ENCODE results near the gene TXN2.
"Not testable (repeated sequence)": the region's sequence is repeated elsewhere in the genome, so short reads cannot be mapped to it uniquely, and the experiment has no call there.

TXN2 gene

DNA sequence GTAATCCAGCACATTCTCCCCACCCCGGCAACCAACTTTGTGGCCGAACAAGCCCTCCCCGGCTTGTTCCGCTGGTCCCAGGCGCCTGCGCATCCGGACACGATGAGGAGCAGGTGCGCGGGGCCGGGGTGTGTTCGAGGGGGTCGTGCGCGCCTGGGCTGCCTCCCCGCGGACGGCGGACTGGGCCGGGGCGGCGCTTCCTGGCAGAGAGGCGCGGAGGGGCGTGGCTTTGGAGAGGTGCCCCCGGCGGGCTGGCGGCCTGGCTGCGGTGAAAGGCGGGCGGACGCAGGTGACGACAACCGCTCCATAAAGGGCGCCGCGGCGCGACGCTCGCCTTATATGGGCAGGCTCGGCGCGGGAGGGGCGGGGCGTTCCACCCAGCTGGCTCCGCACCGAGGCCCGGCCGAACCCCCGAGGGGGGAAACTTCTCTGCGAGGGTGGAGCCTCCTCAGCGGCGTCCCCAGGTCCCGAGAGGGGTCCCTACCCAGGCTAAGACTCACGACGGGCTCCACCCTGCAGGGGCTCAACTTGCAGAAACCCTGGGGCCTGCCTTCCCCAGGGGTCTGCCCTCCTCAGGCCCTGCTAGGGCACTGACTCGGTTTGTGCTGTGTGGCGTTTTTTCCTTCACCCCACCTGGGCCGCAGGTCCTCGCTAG lies 26.4 kb downstream of the TXN2 start:
- peak; percentile 89 for DNase-seq

DNA sequence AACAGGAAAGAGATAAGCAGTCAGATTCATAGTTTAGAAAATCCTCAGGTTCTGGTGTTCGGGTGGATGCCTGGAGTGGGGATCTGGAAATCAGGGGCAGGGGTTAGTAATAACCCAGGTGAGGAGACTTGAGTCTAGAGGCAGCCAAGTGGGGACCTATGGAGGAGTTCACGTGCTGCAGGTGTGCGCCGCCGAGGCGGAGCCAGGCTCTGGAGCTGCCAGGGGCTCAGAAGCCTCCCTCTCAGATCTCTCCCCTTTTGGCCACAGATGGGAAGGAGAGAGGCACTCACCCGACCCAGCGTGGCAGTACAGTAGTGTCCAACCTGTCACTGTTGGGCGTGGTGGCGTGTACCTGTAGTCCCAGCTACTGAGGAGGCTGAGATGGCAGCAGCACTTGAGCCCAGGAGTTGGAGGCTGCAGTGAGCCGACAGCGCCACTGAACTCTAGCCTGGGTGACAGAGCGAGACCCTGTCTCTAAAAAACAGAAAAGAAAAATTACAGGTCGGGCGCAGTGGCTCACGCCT lies 27.5 kb downstream of the TXN2 start:
- DNase-seq, result no peak

DNA sequence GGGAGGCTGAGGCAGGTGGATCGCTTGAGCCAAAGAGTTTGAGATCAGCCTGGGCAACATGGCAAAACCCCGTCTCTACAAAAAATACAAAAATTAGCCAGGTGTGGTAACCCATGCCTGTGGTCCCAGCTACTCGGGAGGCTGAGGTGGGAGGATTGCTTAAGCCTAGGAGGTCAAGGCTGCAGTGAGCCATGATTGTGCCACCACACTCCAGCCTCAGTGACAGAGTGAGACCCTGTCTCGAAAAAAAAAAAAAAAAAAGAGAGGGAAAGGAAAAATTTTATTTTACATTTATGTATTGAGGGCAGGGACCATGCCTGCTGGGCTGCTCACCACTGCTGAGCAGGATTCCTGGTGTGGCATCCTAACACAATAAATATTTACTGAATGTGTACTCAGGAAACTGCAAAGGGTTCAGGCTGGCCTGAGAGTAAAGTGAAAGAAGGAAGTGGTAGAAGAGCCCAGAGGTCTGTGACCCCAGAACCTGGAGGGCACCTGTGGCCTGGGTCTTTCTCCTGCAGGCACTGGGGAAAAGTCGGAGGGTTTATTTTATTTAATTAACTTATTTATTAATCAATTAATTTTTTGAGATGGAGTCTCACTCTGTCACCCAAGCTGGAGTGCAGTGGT lies 28.3 kb downstream of the TXN2 start:
- DNase-seq, result not testable (repeated sequence)

DNA sequence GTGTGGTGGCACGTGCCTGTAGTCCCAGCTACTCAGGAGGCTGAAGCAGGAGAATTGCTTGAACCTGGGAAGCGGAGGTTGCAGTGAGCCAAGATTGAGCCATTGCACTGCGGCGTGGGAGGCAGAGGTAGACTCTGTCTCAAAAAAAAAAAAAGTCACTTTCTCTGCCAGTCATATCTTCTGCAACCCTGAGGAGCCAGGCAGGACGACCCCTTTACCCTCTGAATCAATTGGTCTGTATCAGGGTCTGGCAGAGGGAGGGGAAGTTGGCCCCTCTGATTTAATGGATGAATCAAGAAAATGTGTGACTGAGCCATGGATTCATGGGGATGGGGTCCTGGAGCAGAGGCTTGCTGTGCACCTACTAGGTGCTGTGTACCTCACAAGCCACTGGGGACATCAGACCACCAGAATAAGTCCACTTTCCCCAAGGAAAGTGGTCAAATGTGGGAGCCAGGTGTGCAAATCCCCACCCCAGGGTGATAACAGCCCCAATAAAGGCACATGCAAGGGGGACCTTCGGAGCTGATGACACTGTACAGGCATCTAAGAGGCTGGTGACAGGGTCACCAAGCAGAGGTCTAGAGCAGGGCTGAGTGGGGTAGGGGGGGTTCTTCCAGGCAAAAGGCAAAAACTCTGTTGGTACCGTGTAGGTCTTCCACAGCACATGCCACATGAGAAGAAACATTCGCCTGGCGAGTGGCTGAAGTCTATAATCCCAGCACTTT lies 29.0 kb downstream of the TXN2 start:
- no peak for DNase-seq

DNA sequence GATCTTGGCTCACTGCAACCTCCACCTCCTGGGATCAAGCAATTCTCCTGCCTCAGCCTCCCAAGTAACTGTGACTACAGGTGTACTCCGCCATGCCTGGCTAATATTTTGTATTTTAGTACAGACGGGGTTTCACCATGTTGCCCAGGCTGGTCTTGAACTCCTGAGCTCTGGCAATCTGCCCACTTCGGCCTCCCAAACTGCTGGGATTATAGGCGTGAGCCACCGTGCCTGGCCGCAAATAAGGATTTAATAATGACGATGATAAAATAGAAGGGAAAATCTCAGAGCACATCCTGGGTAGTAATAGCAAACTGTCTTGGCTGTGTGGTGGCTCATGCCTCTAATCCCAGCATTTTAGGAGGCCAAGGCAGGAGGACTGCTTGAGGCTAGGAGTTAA lies 30.5 kb downstream of the TXN2 start:
- not testable (repeated sequence) for DNase-seq

DNA sequence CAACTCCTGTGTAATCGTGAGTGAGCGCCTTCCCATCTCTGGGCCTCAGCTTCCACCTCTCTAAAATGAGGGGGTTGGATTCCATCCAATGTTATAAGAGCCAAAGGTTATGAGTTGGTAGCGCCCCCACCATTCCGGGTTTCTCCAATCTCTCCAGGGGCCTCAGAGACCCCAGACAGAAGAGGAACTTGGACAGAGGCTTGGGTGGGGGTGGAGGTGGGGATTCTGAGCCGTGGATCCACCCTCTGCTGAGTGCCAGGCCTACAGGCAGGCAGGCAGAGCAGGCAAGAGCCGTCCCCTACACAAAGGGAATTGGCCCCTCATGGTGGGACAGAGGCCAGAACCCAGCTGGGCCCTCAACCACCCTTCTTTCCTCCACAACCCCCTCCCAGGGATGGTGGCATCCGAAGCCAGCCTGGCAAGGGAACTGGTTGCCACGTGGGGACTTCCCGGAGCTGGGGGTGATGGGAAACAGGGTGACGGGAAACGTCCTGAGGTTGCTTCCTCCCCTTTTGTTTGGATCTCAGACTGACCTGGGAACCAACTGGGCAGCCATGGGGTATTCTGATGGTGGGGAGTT lies 31.8 kb downstream of the TXN2 start:
- no peak for DNase-seq

DNA sequence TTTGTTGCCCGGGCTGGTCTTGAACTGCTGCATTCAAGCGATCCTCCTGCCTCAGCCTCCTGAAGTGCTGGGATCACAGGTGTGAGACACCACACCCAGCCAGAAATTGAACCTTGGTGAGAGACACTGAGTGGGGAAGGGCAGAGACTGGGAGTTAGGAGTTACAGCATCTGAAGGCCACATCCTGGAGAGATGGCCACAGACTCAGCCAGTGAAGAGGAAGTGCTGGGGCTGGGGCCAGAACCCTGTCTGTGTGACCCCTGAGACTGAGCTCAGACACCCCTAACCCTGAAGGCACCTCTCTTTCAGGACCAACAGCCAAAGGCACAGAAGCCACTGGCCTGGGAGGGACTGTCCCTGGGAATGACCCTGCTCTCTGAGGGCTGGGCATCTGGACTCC lies 33.8 kb downstream of the TXN2 start:
- DNase-seq, result no peak

DNA sequence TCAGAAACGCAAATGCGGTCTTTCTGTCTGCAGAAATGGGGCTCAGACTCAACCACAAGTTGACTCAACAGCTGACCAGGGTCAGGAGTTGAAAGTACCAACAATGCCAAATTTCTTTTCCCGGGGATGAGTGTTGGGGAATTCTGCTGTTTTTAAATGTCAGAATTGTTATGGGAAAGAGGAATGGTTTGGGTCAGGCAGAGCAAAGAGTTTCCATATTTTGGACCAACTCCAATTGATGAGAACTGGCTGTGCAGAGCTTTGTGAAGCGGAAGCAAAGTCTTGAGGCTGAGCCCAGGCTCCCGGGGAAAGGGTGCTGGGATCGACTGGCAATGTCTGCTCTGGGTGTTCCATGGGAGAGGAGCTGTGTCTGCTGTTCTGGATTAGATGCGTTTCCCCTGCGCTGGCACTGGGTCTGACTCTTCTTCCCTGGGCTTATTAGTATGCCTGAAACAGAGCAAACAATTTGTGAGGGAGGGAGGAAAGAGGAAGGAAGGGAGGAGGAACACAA lies 36.2 kb downstream of the TXN2 start:
- DNase-seq, result peak; percentile 76

DNA sequence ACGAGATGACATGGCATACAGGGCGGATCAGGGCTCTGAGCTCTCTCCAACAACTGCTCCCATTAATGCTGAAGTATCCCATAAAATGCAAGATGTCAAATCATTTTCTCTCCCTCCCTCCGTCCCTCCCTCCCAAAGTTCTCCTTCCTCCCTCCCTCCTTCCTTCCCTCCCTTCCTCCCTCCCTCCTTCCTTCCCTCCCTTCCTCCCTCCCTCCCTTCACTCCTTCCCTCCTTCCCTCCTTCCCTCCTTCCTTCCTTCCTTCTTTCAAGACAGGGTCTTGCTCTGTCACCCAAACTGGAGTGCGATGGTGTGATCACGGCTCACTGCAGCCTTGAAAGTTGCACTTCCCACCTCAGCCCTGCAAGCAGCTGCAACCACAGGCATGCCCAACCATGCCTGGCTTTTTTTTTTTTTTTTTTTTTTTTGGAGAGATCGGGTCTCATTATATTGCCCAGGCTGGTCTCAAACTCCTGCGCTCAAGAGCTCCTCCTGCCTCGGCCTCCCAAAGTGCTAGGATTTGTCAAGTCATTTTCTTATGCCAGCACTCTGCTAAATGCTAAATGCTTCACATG lies 38.2 kb downstream of the TXN2 start:
- DNase-seq, result peak; percentile 57

DNA sequence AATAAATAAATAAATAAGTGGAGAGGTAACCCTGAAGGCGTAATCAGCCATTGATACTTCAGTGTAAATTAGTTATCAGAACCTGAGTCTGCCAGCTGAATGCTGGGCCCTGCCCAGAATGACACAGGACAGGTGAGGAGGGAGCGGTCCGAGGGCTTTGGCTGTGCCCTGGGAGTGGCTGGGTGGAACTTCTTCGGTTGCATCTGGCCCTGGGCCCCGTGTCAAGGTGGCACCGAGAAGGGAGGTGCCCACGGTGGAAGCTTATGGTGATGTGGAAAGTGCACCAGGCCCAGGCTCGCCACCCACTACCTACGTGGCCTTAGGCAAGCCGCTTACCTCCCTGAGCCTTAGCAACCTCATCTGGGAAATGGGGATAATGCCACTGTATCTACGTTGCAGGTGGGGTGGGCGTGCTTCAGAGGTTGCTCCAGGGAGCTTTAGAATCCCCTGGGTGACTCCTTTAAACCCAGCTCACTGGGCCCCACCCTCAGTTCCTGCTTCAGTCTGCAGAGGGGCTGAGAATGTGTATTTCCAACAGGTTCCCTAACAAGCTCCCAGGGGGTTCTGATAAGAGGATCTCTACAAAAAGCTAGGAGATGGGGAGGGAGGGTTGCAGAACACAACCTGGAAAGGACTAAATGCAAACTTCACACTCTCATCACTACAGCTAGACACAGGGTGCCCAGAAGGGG lies 38.8 kb downstream of the TXN2 start:
- DNase-seq, result no peak

DNA sequence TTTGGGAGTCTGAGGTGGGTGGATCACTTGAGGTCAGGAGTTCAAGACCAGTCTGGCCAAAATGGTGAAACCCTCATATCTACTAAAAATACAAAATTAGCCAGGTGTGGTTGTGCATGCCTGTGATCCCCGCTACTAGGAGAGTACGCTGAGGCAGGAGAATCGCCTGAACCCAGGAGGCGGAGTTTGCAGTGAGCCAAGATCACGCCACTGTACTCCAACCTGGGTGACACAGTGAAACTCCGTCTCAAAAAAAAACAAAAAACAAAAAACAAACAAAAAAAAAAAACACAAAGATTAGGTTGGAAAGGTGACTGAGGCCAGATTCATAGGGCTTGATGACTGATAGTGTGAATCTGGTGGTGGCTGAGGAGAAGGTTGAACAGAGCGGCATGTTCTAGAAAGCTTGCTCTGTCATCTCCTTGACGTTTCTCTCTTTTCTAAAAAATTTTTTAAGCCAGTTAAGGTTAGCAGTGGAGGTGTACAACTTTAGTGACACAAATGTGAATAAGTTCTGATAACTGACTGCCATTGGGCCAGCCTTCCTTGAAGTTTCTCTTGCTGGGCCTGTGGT lies 40.9 kb downstream of the TXN2 start:
- DNase-seq, result no peak

DNA sequence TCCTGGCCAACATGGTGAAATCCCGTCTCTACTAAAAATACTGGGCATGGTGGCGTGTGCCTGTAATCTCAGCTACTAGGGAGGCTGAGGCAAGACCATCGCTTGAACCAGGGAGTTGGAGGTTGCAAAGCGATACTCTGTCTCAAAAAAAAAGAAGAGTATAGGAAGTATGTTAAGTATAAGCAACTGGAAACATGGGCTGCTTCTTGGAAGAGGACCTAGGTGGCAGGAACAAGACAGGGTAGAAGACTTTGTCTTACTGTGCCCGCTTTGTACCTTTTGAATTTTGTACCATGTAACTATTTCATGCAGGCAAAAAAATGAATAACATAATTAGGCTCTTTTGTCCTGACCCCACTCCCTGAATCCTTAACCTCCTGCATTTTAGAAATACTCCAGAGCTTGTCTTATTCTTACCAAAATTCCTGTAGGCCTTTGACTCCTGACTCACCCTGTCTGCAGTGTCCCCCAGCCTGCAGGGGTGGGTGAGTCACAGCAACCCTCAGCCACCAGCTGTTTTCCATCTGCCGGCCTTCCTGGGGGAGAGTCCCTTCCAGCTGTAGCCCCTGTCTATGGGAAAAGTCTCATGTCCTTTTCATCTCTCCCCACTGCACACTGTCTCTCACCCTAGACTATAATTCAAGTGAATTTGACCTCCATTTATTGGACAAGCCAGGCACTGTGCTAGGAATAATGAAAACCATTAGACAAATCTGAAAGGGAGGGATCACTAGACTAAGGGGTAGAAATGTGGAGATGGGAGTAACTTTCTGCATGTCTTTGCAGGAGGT lies 41.8 kb downstream of the TXN2 start:
- peak; percentile 95 for DNase-seq

DNA sequence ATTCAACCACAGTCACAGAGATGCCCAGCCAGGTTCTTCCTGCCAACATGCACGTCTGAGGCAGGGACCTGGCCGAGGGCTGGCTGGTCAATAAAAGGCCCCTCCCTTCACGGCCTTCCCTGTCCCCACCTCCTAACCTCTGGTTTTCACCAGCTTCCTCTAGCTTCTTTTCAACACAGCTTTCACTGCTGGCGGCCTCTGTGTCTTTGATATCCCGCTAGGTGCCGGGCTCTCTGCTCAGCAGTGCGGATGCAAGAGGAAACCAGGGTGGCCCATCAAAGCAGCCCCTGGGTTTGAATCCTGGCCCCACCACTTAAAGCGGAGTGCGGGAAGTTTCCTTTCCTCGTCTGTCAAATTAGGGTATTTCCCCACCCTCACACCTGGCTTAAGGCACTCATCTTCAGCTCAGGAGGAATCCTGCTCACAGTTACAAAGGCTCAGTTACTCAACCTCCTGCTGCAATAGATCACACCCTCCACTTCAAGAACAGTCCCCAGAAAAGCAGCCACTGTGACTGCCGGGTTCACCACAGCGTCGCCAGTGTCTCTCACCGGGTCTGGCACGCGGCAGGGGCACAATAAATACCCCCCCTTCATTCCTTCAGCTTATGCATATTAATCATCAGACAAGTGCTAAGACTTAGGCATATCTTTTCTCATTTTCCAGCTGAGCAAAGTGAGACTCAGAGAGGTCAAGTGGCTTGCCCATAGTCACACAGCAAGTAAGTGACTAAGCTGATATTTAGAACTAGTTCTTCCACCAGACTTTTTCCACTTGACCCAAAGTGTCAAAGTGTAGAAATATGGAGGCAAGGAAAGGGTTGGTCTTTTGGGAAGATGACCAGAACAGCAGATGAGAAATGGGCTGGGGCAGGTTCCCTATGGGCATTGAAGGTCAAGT lies 45.7 kb downstream of the TXN2 start:
- DNase-seq, result no peak

DNA sequence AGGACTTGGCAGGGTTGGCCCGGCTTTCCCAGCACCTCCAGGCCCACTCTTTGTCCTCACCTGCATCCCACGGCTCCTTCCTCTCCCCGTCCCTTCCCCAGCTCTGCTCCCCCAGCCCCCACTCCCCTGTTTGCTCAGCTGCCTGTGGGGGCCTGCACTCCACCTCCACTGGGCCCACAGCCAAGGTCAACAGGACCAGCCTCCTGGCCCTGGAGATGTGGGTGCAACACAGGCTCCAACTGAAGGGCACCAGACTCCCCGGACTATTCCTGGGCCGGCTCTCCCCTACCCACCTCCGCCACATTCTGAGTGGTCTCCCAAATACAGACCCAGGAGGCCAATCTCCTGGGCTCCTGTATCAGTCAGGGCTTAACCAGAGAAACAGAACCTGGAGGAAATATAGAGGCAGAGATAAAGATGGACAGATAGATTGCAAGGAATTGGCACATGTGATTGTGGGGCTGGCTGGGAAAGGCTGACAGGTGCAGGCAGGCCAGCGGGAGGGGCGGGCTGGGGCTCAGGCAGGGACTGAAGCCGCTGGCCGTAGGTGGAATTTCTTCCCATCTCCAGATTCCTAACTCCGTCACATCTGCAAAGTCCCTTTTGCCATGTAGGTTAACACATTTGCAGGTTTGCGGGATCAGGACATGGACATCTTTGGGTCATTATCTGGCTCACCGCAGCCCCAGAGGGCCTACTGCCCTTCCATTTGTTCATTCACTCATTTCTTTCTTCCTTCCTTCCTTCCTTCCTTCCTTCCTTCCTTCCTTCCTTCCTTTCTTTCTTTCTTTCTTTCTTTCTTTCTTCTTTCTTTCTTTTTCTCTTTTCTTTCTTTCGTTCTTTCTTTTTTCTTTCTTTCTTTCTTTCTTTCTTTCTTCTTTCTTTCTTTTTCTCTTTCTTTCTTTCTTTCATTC lies 47.9 kb downstream of the TXN2 start:
- DNase-seq, result no peak

DNA sequence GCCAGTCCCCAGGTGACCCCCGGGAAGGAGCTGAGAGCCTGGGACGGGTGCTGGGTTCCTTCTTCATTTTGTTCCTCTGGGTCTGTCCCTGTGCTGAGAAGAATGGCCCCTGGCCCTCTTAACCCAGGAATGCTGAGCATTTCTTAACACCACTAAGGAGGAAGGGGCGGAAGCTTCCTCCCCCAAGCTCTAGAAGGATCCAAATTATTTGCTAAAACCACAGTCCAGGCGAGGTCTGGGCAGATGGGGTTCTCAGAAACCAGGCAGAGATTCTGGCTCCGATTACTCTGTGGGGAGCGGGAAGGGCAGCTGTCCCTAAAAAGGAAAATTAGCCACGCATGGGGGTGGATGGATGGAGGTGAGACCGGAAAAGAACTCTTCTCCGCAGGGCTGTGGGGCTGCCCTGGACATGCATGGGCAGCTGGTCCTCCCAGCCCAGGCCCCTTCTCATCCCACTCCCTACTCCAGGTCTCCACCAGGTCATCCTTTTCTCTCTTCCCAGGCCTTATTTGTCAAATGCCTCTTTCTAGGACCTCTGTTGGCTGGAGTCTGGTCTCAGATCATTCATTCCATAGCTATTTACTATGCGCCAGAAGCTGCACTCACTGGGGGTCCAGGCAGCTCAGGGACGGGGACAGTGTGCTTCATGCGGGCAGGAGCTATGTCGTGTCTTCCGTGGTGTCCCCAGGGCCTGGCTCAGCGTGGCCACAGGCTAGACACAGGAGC lies 48.7 kb downstream of the TXN2 start:
- peak; percentile 64 for DNase-seq

DNA sequence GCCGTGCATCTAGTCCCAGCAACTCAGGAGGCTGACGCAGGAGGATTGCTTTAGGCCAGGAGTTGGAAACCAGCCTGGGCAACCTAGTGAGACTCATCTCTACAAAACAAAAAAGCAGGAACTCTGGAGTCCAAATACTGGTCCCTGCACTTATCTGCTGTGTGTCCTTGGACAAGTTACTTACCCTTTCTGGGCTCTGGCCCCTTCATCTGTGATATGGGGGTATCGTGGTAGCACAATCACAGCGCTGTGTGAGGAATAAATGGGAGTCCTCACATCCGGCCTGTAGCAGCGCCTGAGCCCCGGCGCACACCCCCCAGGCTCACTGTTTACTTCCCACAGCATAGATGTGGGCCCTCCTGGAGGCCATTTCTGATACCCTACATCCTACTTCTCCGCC lies 49.5 kb downstream of the TXN2 start:
- no peak for DNase-seq

DNA sequence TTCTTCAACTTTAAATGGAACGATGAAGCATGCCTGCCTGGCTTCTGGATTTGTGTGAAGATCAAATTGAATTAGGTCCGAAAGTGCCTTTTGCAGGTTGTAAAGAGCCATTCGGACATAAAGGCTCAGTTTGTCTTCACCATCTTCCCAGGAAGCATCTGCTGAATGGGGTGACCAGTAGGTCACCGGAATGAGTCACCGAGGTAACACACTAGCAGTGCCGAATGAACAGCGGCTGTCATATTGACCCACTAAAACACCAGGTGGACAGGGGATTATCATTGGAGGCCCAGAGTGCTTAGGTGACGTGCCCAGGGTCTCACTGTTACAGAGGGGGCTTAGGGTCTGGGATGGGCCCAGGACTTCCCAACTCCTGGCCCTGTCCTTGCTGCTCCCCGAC lies 50.6 kb downstream of the TXN2 start:
- DNase-seq, result no peak

DNA sequence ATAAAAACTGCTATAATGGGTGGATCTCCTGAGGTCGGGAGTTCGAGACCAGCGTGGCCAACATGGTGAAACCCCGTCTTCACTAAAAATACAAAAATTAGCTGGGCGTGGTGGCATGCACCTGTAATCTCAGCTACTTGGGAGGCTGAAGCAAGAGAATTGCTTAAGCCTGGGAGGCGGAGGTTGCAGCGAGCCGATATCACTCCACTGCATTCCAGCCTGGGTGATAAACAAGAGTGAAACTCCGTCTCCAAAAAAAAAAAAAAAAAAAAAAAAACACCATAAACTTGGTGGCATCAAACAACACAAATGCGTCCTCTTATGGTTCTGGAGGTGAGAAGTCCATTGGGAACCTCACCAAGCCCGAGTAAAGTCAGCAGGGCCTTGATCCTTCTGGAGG lies 53.5 kb downstream of the TXN2 start:
- not testable (repeated sequence) for DNase-seq
